ENCODE measurements around the gene ENTR1. TPM values are rescaled to one million over a fixed set of nuclear protein-coding genes. Genes with fewer than 3 reads are reported as not detected.
A peak's percentile ranks its signal among the peaks of the same experiment; 100 is the strongest.

Gene ENTR1
- total and polyA plus RNA-seq, 2 of the 13 experiments (the other 11 are each of a cell fraction or from before 2014, with no cell fraction given) = 70.1 to 76.4 TPM

- TF ChIP-seq ARID4A (CRISPR knock-in tag; IDR thresholded peaks at IDR 0.05; ENCODE audit: borderline replicate concordance) = peak; percentile 47; the same call in 1 of the 2 replicates
- peak; percentile 76 for TF ChIP-seq ELF1 (CRISPR knock-in tag; IDR thresholded peaks at IDR 0.05)
- peak; percentile 45; the same call in 1 of the 2 replicates for TF ChIP-seq ZNF687 (CRISPR knock-in tag; IDR thresholded peaks at IDR 0.05)
- TF ChIP-seq SNAPC4 (CRISPR knock-in tag; IDR thresholded peaks at IDR 0.05) = 0 out of 2 replicates have a peak, but pooled peaks have one; percentile 35
- TF ChIP-seq ZFP36L2 (CRISPR knock-in tag; IDR thresholded peaks at IDR 0.05) = no peak
- TF ChIP-seq TFDP2 (CRISPR knock-in tag; IDR thresholded peaks at IDR 0.05) = peak; percentile 54
- TF ChIP-seq REL (CRISPR knock-in tag; conservative IDR thresholded peaks at IDR 0.05) = 0 out of 2 replicates have a peak, but pooled peaks have one; percentile 34
- TF ChIP-seq ZNF432 (CRISPR knock-in tag; IDR thresholded peaks at IDR 0.05; ENCODE audit: borderline replicate concordance) = no peak
- TF ChIP-seq KAT8 (CRISPR knock-in tag; IDR thresholded peaks at IDR 0.05) = peak; percentile 62; the same call in 1 of the 2 replicates
- peak; percentile 67 for TF ChIP-seq ELF3 (CRISPR knock-in tag; IDR thresholded peaks at IDR 0.05)
- TF ChIP-seq DRAP1 (CRISPR knock-in tag; IDR thresholded peaks at IDR 0.05) = 0 out of 2 replicates have a peak, but pooled peaks have one; percentile 50
Measured at GRCh38 chr9:136373300-136374182, 36.9 kb downstream of the ENTR1 start, which contains the start of gene CARD9 (continued).

All from HepG2 (cell line).